ENCODE results near the gene CAND1. TPM values are rescaled to one million over a fixed set of nuclear protein-coding genes. Genes with fewer than 3 reads are reported as not detected.

The CAND1 gene
- polyA plus RNA-seq, 2 of the 4 experiments (the other 2 are of a cell fraction): 70.3 to 185 TPM

- peak in 1 of 2 experiments; percentile 19 for DNase-seq (ENCODE audit: low read depth in 1 of 2, low spot score in 1 of 2)
- Histone ChIP-seq H3K9me3 (no peaks in the 10 kb centered on the region), H3K4me3 (no peak overlapping the region), H3K27ac (no peak overlapping the region), H3K4me2 (no peak overlapping the region), H3K4me1 (no peaks in the 10 kb centered on the region)
- 23% methylated on average over 2 of the region's 2 CpGs for WGBS (ENCODE audit: missing lambda C conversion rate)
- ATAC-seq: no peak
- TF ChIP-seq ESRRA (IDR thresholded peaks at IDR 0.05; ENCODE audit: borderline replicate concordance, low read length): no peak
- TF ChIP-seq, protein P1, sequence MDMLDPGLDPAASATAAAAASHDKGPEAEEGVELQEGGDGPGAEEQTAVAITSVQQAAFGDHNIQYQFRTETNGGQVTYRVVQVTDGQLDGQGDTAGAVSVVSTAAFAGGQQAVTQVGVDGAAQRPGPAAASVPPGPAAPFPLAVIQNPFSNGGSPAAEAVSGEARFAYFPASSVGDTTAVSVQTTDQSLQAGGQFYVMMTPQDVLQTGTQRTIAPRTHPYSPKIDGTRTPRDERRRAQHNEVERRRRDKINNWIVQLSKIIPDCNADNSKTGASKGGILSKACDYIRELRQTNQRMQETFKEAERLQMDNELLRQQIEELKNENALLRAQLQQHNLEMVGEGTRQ (IDR thresholded peaks at IDR 0.05): no peak
- no peak for TF ChIP-seq JUN (IDR thresholded peaks at IDR 0.05)
- TF ChIP-seq, protein P2, sequence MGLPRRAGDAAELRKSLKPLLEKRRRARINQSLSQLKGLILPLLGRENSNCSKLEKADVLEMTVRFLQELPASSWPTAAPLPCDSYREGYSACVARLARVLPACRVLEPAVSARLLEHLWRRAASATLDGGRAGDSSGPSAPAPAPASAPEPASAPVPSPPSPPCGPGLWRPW (IDR thresholded peaks at IDR 0.05): no peak
- no peak for FAIRE-seq
- POLR2A ChIA-PET: no interaction called here
- CTCF ChIA-PET: interaction anchor here (1.0 to 3.0 kb wide), 5 partner anchors 21 to 594 kb away, joined by 3 to 15 read pairs (median 5); partner anchors contain the start of gene CAND1
Observed at GRCh38 chr12:67352682-67353081, 83.5 kb downstream of the CAND1 start.

GRCh38 chr12:67354322-67354721, 85.2 kb downstream of the CAND1 start:
- ChIA-PET POLR2A (no interaction called here), CTCF (interaction anchor here (0.7 to 2.7 kb wide), 10 partner anchors 9 to 589 kb away, joined by 3 to 15 read pairs (median 3); no protein-coding TSS in a partner anchor)
- TF ChIP-seq SMC3 (IDR thresholded peaks at IDR 0.05) (no peak), RARB (CRISPR knock-in tag; IDR thresholded peaks at IDR 0.05) (no peak), MYC (IDR thresholded peaks at IDR 0.05; ENCODE audit: borderline replicate concordance, low read length) (no peak), EHMT2 (IDR thresholded peaks at IDR 0.05; ENCODE audit: low read depth) (no peak), CBX2 (IDR thresholded peaks at IDR 0.05; ENCODE audit: borderline replicate concordance, low read depth) (no peak), ATOH8 (CRISPR knock-in tag; IDR thresholded peaks at IDR 0.05; ENCODE audit: low read depth) (no peak), RCOR1 (IDR thresholded peaks at IDR 0.05; ENCODE audit: low read depth, low read length) (no peak), NFE2L2 (conservative IDR thresholded peaks at IDR 0.05; ENCODE audit: low read length) (no peak), ZSCAN20 (CRISPR knock-in tag; IDR thresholded peaks at IDR 0.05) (no peak), MAX (IDR thresholded peaks at IDR 0.05) (no peak), MAZ (IDR thresholded peaks at IDR 0.05; ENCODE audit: borderline replicate concordance, low read depth, low read length) (no peak), RAD21 (conservative IDR thresholded peaks at IDR 0.05 in 1 of 2, IDR thresholded peaks at IDR 0.05 in 1 of 2) (no peak), BHLHE40 (IDR thresholded peaks at IDR 0.05; ENCODE audit: low read depth, low read length) (no peak), CHD4 (IDR thresholded peaks at IDR 0.05; ENCODE audit: borderline replicate concordance) (no peak), RFX5 (IDR thresholded peaks at IDR 0.05) (no peak), PHF8 (IDR thresholded peaks at IDR 0.05; ENCODE audit: borderline replicate concordance, low read depth) (no peak)
- TF ChIP-seq, protein P3, sequence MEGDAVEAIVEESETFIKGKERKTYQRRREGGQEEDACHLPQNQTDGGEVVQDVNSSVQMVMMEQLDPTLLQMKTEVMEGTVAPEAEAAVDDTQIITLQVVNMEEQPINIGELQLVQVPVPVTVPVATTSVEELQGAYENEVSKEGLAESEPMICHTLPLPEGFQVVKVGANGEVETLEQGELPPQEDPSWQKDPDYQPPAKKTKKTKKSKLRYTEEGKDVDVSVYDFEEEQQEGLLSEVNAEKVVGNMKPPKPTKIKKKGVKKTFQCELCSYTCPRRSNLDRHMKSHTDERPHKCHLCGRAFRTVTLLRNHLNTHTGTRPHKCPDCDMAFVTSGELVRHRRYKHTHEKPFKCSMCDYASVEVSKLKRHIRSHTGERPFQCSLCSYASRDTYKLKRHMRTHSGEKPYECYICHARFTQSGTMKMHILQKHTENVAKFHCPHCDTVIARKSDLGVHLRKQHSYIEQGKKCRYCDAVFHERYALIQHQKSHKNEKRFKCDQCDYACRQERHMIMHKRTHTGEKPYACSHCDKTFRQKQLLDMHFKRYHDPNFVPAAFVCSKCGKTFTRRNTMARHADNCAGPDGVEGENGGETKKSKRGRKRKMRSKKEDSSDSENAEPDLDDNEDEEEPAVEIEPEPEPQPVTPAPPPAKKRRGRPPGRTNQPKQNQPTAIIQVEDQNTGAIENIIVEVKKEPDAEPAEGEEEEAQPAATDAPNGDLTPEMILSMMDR (IDR thresholded peaks at IDR 0.05): no peak
- TF ChIP-seq, protein P4, sequence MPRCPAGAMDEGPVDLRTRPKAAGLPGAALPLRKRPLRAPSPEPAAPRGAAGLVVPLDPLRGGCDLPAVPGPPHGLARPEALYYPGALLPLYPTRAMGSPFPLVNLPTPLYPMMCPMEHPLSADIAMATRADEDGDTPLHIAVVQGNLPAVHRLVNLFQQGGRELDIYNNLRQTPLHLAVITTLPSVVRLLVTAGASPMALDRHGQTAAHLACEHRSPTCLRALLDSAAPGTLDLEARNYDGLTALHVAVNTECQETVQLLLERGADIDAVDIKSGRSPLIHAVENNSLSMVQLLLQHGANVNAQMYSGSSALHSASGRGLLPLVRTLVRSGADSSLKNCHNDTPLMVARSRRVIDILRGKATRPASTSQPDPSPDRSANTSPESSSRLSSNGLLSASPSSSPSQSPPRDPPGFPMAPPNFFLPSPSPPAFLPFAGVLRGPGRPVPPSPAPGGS (IDR thresholded peaks at IDR 0.05): no peak
- 71% methylated on average over 5 of the region's 5 CpGs for WGBS (ENCODE audit: missing lambda C conversion rate)
- ATAC-seq (no peak), DNase-seq (ENCODE audit: low read depth in 1 of 2, low spot score in 1 of 2) (no peak), FAIRE-seq (no peak)
- no peak overlapping the region for H3K4me2 ChIP-seq
- no peak overlapping the region for H3K27ac ChIP-seq
- no peak overlapping the region for H3K4me3 ChIP-seq
- no peaks in the 10 kb centered on the region for H3K9me3 ChIP-seq
- no peaks in the 10 kb centered on the region for H3K4me1 ChIP-seq

Data from A549 (cell line).